K562 (cell line): ENCODE results near the gene PSMD1. TPM values are rescaled to one million over a fixed set of nuclear protein-coding genes. Genes with fewer than 3 reads are reported as not detected.

Experiments used
- ATAC-seq: fragments of 200-7000 bp; cut with Tn5 transposase; 3 replicates; pipeline ENCODE4 v1.9.1; 2020; ENCODE audit warnings: moderate library complexity
- BruUV-seq: library from RNA; stranded (reverse); fragments of 400-500 nt; replicated peaks from 2 replicates; lab custom pipeline; 2021; lab: Mats Ljungman, UMichigan
- CTCF ChIA-PET: fragments of 300-600 bp; formaldehyde crosslinking; extraction: SDS; loops from one replicate; lab custom pipeline; 2021; ENCODE audit warnings: low intra/inter-chr PET ratio; lab: Yijun Ruan, JAX
- POLR2A ChIA-PET: fragments of 300-600, 350-650 bp; sonication (Branson Sonifier 250); formaldehyde crosslinking; extraction: SDS; loops from one replicate; lab custom pipeline; 2021; ENCODE audit warnings: antibody characterized with exemption, inconsistent platforms; lab: Yijun Ruan, JAX
- DNase-seq, 4 experiments: peaks; one replicate each; pipeline versions ENCODE4 v3.0.0 to v3.0.0-alpha.2; 2011 to 2018; ENCODE audit warnings: low spot score in 3 of 4, mixed read lengths in 3 of 4; ENCODE audit errors: extremely low read depth in 1 of 4
- FAIRE-seq: peaks from 2 replicates; lab custom pipeline; 2011; peaks lifted over from hg19 to GRCh38; lab: Jason Lieb, UNC
- H2AFZ ChIP-seq: 2 replicates; pipeline ENCODE4 v1.6.0; 2011; ENCODE audit warnings: low read depth, low read length, control low read depth, inconsistent platforms
- H3K27ac ChIP-seq: fragments of 200-600 bp; 3 replicates; pipeline ENCODE4 v1.8.0; 2011; ENCODE audit warnings: low read depth, mild to moderate bottlenecking, control low read depth, inconsistent platforms, low read length, moderate library complexity, mixed read lengths; ENCODE audit errors: extremely low read depth
- H3K27me3 ChIP-seq, 2 experiments: fragments of 300-600 bp in 1 of 2; 2 replicates in 1 of 2; 3 replicates in 1 of 2; pipeline versions ENCODE4 v1.6.0 to v1.8.0; 2011; ENCODE audit warnings: inconsistent platforms in 2 of 2, low read length in 2 of 2, mild to moderate bottlenecking in 1 of 2, mixed read lengths in 1 of 2, moderate library complexity in 1 of 2; ENCODE audit not compliant: control insufficient read depth in 2 of 2, insufficient read depth in 2 of 2
- H3K36me3 ChIP-seq: fragments of 300-600 bp; 3 replicates; pipeline ENCODE4 v1.8.0; 2011; ENCODE audit warnings: mild to moderate bottlenecking, low read length, inconsistent platforms; ENCODE audit not compliant: control insufficient read depth, insufficient read depth
- H3K4me1 ChIP-seq, 2 experiments: fragments of 200-600 bp in 1 of 2; replicated peaks in 1 of 2; 2 replicates in 1 of 2; 3 replicates in 1 of 2; pipeline versions ENCODE4 v1.5.1 to v1.8.0; 2011; ENCODE audit warnings: inconsistent platforms in 2 of 2, low read length in 2 of 2, mild to moderate bottlenecking in 1 of 2, mixed read lengths in 1 of 2, moderate library complexity in 1 of 2; ENCODE audit not compliant: control insufficient read depth in 2 of 2, insufficient read depth in 2 of 2
- H3K4me2 ChIP-seq: 2 replicates; pipeline ENCODE4 v1.6.1; 2011; ENCODE audit warnings: low read length, control low read depth, inconsistent platforms, mixed read lengths; ENCODE audit not compliant: insufficient read depth
- H3K4me3 ChIP-seq: fragments of 200-600 bp; sonication (generic), shearing (Covaris generic); 2 replicates; pipeline ENCODE4 v1.5.1; 2016; ENCODE audit warnings: control low read depth, inconsistent platforms
- H3K79me2 ChIP-seq: fragments of 200-600 bp; 3 replicates; pipeline ENCODE4 v1.8.0; 2011; ENCODE audit warnings: low read length, inconsistent platforms; ENCODE audit not compliant: control insufficient read depth, insufficient read depth
- H3K9ac ChIP-seq, 2 experiments: 2 replicates each; pipeline versions ENCODE4 v1.6.0 to v1.6.1; 2011; ENCODE audit warnings: low read depth in 2 of 2, low read length in 2 of 2, control low read depth in 1 of 2, inconsistent platforms in 1 of 2, mild to moderate bottlenecking in 1 of 2, mixed read lengths in 1 of 2; ENCODE audit not compliant: insufficient read depth in 1 of 2
- H3K9me1 ChIP-seq: one replicate; pipeline ENCODE4 v1.6.0; 2011; ENCODE audit warnings: inconsistent platforms, mild to moderate bottlenecking, low read length, moderate library complexity; ENCODE audit not compliant: control insufficient read depth, insufficient read depth
- H3K9me3 ChIP-seq: replicated peaks from 2 replicates; pipeline ENCODE4 v1.5.1; 2011; ENCODE audit warnings: low read depth, low read length, inconsistent platforms; ENCODE audit not compliant: control insufficient read depth, insufficient read depth
- H4K20me1 ChIP-seq: replicated peaks from 2 replicates; pipeline ENCODE4 v1.6.1; 2011; ENCODE audit warnings: low read length, inconsistent platforms, mixed read lengths; ENCODE audit not compliant: control insufficient read depth, insufficient read depth
- EGR1 ChIP-seq: fragments of 450-650 bp; conservative IDR thresholded peaks from 2 replicates; pipeline ENCODE4 v1.6.1; 2017; ENCODE audit warnings: mild to moderate bottlenecking
- FIP1L1 ChIP-seq: fragments of 200-400 bp; formaldehyde crosslinking; IDR thresholded peaks from 2 replicates; pipeline ENCODE4 v1.6.1; 2018; ENCODE audit warnings: mild to moderate bottlenecking, low read depth, low read length; ENCODE audit not compliant: poor library complexity, severe bottlenecking
- GTF2E2 ChIP-seq: fragments of 200-800 bp; sonication (Bioruptor generic); IDR thresholded peaks from 2 replicates; pipeline ENCODE4 v1.6.1; 2016; ENCODE audit warnings: missing genetic modification characterization, missing compliant biosample characterization
- HDAC3 ChIP-seq: fragments of 450-650 bp; IDR thresholded peaks from 2 replicates; pipeline ENCODE4 v1.6.1; 2018; ENCODE audit warnings: borderline replicate concordance, mild to moderate bottlenecking, moderate library complexity; ENCODE audit not compliant: partially characterized antibody
- HMG20B ChIP-seq: fragments of 250-450 bp; sonication (Bioruptor Pico); IDR thresholded peaks from 2 replicates; pipeline ENCODE4 v1.5.0; 2021; ENCODE audit warnings: mild to moderate bottlenecking
- MAZ ChIP-seq, 2 experiments: fragments of 450-650 bp in 1 of 2; sonication (generic) in 1 of 2; formaldehyde crosslinking; IDR thresholded peaks in 1 of 2; conservative IDR thresholded peaks in 1 of 2; 2 replicates each; pipeline versions ENCODE4 v1.4.0 to v1.5.0; 2020; ENCODE audit warnings: mild to moderate bottlenecking in 1 of 2, missing genetic modification reagents in 1 of 2
- NBN ChIP-seq: fragments of 450-650 bp; IDR thresholded peaks from 2 replicates; pipeline ENCODE4 v1.6.1; 2016; ENCODE audit warnings: low read depth, mild to moderate bottlenecking
- NEUROD1 ChIP-seq: fragments of 150-350 bp; IDR thresholded peaks from 2 replicates; pipeline ENCODE4 v1.6.1; 2014; ENCODE audit warnings: borderline replicate concordance, low read length, low read depth; ENCODE audit not compliant: partially characterized antibody
- NFRKB ChIP-seq: fragments of 450-650 bp; IDR thresholded peaks from 2 replicates; pipeline ENCODE4 v1.6.1; 2016; ENCODE audit warnings: low read depth
- PML ChIP-seq: IDR thresholded peaks from 2 replicates; pipeline ENCODE4 v1.6.1; 2012; ENCODE audit warnings: low read length, inconsistent platforms
- POLR3G ChIP-seq: IDR thresholded peaks from 2 replicates; pipeline ENCODE4 v1.6.1; 2011; ENCODE audit not compliant: insufficient read length, insufficient replicate concordance; ENCODE audit errors: extremely low read depth
- RFX1 ChIP-seq: fragments of 450-650 bp; IDR thresholded peaks from 2 replicates; pipeline ENCODE4 v1.6.1; 2016; ENCODE audit warnings: mild to moderate bottlenecking, moderate library complexity
- ZBTB2 ChIP-seq: fragments of 450-650 bp; IDR thresholded peaks from 2 replicates; pipeline ENCODE4 v1.6.1; 2016; ENCODE audit warnings: antibody characterized with exemption
- ZNF12 ChIP-seq: sonication (generic); formaldehyde crosslinking; IDR thresholded peaks from 2 replicates; pipeline ENCODE4 v1.4.0; 2020; ENCODE audit warnings: mild to moderate bottlenecking, missing genetic modification reagents
- ZNF436 ChIP-seq: fragments of 250-450, 450-650 bp; sonication (Bioruptor Pico); formaldehyde crosslinking; IDR thresholded peaks from 2 replicates; pipeline ENCODE4 v1.7.0; 2020; ENCODE audit warnings: mild to moderate bottlenecking
- ZNF57 ChIP-seq: fragments of 450-650 bp; formaldehyde crosslinking; IDR thresholded peaks from 2 replicates; pipeline ENCODE4 v1.4.0; 2020; ENCODE audit warnings: mild to moderate bottlenecking, moderate library complexity
- ZNF583 ChIP-seq: fragments of 250-450 bp; sonication (Bioruptor Pico); IDR thresholded peaks from 2 replicates; pipeline ENCODE4 v1.4.0; 2020
- ZNF592 ChIP-seq: fragments of 450-650 bp; IDR thresholded peaks from 2 replicates; pipeline ENCODE4 v1.6.1; 2017; ENCODE audit warnings: antibody characterized with exemption, mild to moderate bottlenecking
- WGBS: fragments of 100-300 bp; shearing (Covaris generic); methylation state at CpG from one replicate; pipeline ENCODE4 v1.1.6; 2016; ENCODE audit warnings: low coverage, mixed read lengths; ENCODE audit not compliant: insufficient coverage; ENCODE audit errors: missing lambda C conversion rate; 5-methylcytosine and 5-hydroxymethylcytosine counted together
- in situ Hi-C: fragments of 300-500 bp; cut with MboI; formaldehyde crosslinking; loops from 4 replicates; pipeline ENCODE4 v1.15.0; 2018; ENCODE audit warnings: inconsistent platforms, mixed read lengths
- intact Hi-C: fragments of 100-400 bp; cut with micrococcal nuclease; formaldehyde crosslinking; loops from 2 replicates; pipeline ENCODE4 v1.14.2; 2022
- polyA plus RNA-seq, 8 experiments: library from polyadenylated mRNA; depleted of rRNA in 4 of 8; stranded (reverse) in 5 of 8; unstranded in 3 of 8; fragments of >200 nt; fragmentation: Nextera tagmentation in 2 of 8; fragmentation: Illumina TruSeq in 1 of 8; extraction: Ambion mirVana in 2 of 8; extraction: Trizol in 1 of 8; gene quantifications; 2 replicates each; pipeline versions ENCODE4 v1.2.1 to v1.2.3, GENCODE V29; 2011 to 2014; ENCODE audit warnings: inconsistent platforms in 1 of 8, missing spikeins in 1 of 8
- total RNA-seq, 7 experiments: library from RNA; depleted of rRNA in 6 of 7; stranded (reverse); fragments of >200 nt in 6 of 7; fragmentation: Illumina TruSeq in 2 of 7; extraction: Trizol in 2 of 7; gene quantifications; 2 replicates each; pipeline versions ENCODE4 v1.2.1 to v1.2.3, GENCODE V29; 2011 to 2021; ENCODE audit warnings: low replicate concordance in 1 of 7

PSMD1 gene
- total and polyA plus RNA-seq, 9 of the 15 experiments (the other 6 are each of a cell fraction or from before 2014, with no cell fraction given): 100 to 257 (median 147) TPM

GRCh38 chr2:231084565-231084964, 27.9 kb downstream of the PSMD1 start:
- H3K27me3 ChIP-seq: no peaks in the 10 kb centered on the region
- H3K36me3 ChIP-seq: peaks cover 85% of the 10 kb centered on the region
- no peak for FAIRE-seq
- H2AFZ ChIP-seq: no peak overlapping the region
- no peaks in the 10 kb centered on the region for H3K9me1 ChIP-seq
- H3K9me3 ChIP-seq: no peaks in the 10 kb centered on the region
- CTCF ChIA-PET: no interaction called here
- no peak overlapping the region for H3K4me2 ChIP-seq
- in situ Hi-C loops (no loop called here), intact Hi-C loops (no loop called here)
- H3K4me3 ChIP-seq: no peak overlapping the region
- H3K27ac ChIP-seq: no peak overlapping the region
- ATAC-seq: no peak
- no peaks in the 10 kb centered on the region for H3K79me2 ChIP-seq
- DNase-seq: no peak
- WGBS: 100% methylated on average over 1 of the region's 1 CpG
- POLR2A ChIA-PET: interaction anchor here (0.7 kb wide), 1 partner anchor 78 kb away, joined by 6 read pairs; no protein-coding TSS in a partner anchor
- no TSS peak for BruUV-seq
- no peaks in the 10 kb centered on the region for H4K20me1 ChIP-seq
- H3K9ac ChIP-seq: no peak overlapping the region
- no peaks in the 10 kb centered on the region for H3K4me1 ChIP-seq
- TF ChIP-seq ZNF12 (CRISPR knock-in tag) (no peak), ZNF57 (CRISPR knock-in tag) (no peak), FIP1L1 (no peak), ZNF592 (no peak), PML (no peak), HDAC3 (no peak), POLR3G (no peak), ZNF583 (CRISPR knock-in tag) (no peak), MAZ (CRISPR knock-in tag; conservative IDR thresholded peaks at IDR 0.05 in 1 of 2, IDR thresholded peaks at IDR 0.05 in 1 of 2) (no peak), RFX1 (no peak), NEUROD1 (no peak), GTF2E2 (tag) (no peak), ZNF436 (CRISPR knock-in tag) (no peak), ZBTB2 (no peak), HMG20B (CRISPR knock-in tag) (no peak), NFRKB (no peak), NBN (no peak), EGR1 (no peak)
